Measurements from ENCODE around the gene KRTAP4-8.
"Not testable (repeated sequence)": the region's sequence is repeated elsewhere in the genome, so short reads cannot be mapped to it uniquely, and the experiment has no call there.

Gene KRTAP4-8

GRCh38 chr17:41098042-41098441, at the start of gene KRTAP4-8:
Gene KRTAP4-8 (minus strand): TSS chr17:41098142. CDS start chr17:41098084, 58 bp downstream.
- no peak for DNase-seq (ENCODE audit: low spot score)

DNA sequence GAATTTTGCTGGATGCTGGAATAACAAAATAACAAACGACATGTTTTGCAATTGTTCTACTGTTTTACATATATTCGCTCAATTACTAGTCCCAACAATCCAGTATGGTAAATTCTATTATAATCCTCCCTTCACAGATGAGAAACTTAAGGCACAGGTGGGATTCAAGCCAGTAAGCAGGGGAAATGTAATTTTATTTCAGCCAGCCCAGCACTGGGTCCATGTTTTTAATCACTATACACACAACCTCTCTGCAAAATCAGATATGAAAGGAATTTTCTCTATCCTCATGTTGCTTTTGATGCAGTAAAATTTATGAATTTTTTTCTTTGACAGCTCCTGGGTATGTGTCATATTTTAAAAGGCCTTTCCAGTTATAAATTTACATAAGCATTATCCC, 47.3 kb upstream of the KRTAP4-8 start:
- DNase-seq (ENCODE audit: low spot score), result no peak

GRCh38 chr17:41144846-41145245, 46.9 kb upstream of the KRTAP4-8 start:
- no peak for DNase-seq (ENCODE audit: low spot score)

DNA sequence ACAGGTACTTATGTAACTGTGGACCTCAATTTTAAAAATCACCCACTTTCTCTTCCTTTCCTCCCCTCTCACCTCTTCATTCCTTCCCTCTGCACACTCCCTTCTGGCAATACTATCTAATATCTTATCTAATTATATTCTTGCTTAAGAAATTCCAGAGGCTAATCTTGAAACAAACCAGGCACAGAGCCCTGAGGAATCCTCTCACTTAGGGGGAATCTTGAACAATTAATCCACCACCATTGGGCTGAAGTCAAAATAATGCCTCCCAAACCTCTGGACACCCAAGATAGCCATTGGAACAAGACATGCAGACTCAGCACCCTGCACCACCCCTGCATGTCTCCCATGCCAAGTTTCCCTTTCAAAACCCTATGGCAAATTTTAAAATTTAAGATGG, 43.4 kb upstream of the KRTAP4-8 start:
- no peak for DNase-seq (ENCODE audit: low spot score)

DNA sequence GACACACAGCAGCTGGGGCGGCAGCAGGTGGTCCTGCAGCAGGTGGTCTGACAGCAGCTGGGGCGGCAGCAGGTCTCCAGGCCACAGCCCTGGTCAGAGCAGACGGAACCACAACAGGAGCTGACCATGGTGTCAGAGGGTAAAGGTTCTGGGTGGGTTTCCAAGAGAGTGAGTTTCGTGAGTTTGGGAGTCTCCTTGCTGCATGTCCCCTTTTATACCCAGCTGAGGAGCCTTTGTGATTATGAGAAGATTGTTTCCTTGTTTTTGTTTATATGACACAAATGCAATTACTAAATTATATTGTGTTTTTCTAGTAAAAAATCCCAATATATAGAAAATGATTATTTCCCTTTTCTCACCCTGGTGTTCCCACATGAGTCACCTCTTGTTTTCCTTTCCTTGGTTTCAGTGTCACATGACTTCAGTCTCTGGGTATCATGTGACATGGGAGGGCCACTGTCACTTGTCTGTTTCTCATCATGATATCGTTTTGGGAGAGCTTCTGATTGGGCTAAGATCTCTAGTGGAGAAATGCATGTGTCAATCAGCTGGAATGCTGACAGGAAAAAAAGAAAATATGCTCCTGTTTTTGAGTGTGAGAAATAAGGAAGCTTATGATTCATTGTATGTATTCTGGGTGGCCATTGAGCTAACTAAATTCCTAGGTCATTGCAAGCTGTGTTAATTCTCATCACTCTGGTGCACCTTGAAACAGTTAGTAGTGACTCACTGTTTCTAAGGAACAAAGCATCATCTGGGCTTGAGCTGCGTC, 42.6 kb upstream of the KRTAP4-8 start, which contains the start of gene KRTAP4-6:
TSS of gene KRTAP4-6 (minus strand) at position 185 of the 772 bp plus-strand sequence. CDS start at position 128, 57 bp downstream.
- DNase-seq (ENCODE audit: low spot score), result no peak

- not testable (repeated sequence) for DNase-seq (ENCODE audit: low spot score)
Observed at GRCh38 chr17:41139865-41140264, 41.9 kb upstream of the KRTAP4-8 start.

DNA sequence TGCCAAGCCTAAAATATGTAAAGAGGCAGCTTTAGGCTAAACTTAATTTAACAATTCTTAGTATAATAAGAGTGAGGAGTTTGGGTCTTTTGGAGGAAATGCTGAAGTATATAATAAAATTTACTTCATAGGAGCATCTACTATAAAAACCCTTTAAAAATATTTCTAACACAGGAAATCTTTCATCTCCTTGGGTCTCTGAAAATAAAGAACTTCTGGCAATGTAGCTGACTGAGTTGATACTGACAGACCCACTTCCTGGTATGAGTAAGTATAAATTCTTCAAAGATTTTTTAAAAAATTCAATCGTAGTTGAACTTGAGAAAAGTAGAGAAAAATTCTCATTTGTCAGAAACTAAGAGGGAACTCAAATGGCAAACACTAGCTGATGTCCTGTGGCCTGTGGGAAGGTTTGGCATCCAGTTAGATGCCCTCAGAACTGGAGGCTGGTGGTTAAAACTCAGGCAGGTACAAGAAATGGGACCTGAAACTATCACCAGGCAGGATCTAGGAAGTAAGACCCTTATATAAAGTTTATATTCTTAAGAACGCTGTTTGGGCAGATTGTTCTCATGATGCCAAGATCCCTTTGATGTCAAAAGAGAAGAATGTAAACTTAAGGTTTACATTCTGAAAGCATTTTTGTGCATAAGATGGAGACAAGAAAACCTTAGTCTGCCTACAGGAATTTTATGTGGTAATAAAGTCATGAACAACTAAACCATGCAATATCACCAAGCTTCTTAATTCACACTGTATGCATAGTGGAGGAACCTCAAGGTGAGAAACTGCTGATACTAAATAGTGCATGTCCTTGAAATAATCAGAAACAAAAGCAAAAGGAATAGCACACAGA, 36.2 kb upstream of the KRTAP4-8 start:
- no peak for DNase-seq (ENCODE audit: low spot score)

DNA sequence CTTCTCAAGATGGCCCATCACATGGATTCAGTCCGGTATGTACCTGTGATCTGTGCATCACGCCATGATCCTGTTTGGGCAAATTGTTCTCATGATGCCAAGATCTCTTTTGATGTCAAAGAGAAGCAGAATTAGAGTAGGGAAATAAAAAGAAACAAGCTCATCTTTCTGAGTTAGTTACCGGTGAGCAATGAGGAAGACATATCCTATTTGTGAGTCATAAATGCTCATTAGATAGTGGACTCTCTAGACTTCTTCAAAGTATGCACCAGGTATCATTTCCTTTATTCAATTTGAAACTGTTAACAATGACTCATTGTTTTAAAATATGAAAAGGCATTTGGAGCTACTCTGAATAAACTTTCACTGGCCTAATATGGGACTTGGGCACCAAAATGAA, 34.0 kb upstream of the KRTAP4-8 start:
- DNase-seq (ENCODE audit: low spot score), result no peak

DNA sequence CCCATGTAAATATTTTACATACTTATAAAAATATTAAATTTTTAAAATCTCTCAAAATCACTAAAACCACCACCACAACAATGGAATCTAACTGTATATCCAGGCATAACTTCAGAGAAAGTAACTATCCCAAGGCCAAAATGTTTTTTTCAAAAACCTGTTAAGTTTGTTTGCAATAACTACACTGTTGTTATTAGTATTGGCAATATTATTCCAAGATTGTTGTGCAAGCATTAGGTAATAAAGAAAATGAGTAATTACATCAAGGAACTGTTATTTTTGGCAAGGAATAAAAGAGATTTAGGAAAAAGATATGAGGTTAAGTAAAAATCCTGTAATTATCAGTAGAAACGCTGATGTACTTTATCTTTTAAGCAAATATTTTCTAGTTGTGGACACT, 29.4 kb upstream of the KRTAP4-8 start:
- DNase-seq (ENCODE audit: low spot score), result no peak

GRCh38 chr17:41126412-41126811, 28.5 kb upstream of the KRTAP4-8 start:
- no peak for DNase-seq (ENCODE audit: low spot score)

DNA sequence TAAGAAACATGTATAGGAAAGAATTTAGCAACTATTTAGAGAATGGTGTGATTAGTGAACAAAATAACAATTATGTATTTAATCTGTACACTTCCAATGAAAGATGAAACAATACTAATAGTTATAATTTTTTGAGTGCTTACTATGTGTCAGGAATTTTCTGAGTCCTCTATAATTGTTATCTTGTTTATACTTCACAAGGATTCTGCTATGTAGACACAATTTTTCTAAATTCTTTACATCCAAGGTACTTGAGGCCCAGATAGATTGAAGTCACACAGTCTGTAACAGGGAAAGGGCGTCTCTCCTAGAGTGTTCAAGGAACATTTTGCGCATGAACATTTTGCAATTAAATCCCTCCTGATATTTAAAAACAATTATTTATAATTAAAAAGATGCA, 27.1 kb upstream of the KRTAP4-8 start:
- DNase-seq (ENCODE audit: low spot score), result no peak

- DNase-seq (ENCODE audit: low spot score), result not testable (repeated sequence)
Observed at GRCh38 chr17:41123991-41124371, 26.0 kb upstream of the KRTAP4-8 start, which contains the start of gene KRTAP4-12. Gene KRTAP4-12 (minus strand): TSS chr17:41124182. CDS start chr17:41124122, 60 bp downstream.

GRCh38 chr17:41123292-41123990, 25.5 kb upstream of the KRTAP4-8 start:
- not testable (repeated sequence) for DNase-seq (ENCODE audit: low spot score)

GRCh38 chr17:41121742-41122141, 23.8 kb upstream of the KRTAP4-8 start:
- DNase-seq (ENCODE audit: low spot score), result no peak

DNA sequence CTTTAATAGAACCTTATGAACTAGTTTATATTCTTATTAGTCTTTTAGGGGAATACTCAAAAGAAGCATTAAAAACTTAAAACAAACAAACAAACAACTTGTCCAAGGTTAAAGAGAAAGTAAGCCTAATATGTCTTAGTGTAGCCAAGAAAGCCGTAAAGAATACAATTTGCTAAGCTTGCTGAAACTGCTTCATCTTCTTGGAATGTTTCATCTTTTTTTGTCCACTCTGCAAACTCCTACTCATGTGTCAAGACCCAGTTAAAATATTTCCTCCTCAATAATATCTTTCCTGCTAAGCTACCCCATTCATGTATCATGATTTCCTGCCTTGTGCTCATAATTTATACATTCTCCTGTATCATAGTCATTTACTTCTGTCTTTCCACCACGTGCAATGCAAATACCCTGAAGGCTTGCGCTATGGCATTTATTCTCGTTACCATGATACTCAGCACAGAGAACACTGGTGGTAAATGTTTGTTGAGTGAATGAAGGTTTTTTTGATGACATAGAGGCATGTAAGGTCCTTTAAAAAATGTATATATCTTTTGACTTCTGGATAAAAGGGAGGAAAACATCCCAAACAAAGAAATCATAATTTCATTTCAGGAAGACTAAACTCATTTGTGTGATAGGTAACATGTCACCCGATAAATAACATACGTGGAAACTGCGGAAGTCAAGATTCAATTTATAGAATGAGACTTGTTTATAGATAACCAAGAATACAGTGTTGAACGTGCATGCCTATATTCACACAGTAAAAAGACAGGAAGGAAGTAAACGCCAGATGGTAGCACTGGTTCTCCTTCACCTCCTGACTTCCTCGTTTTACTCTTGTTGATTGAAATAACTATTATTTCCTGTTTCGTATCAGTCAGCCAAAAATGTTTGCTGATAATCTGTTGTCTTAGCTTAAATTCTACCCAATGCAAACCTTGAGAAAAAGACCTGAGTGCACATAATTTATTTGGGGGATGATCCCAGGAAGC, 22.1 kb upstream of the KRTAP4-8 start:
- not testable (repeated sequence) for DNase-seq (ENCODE audit: low spot score)

DNA sequence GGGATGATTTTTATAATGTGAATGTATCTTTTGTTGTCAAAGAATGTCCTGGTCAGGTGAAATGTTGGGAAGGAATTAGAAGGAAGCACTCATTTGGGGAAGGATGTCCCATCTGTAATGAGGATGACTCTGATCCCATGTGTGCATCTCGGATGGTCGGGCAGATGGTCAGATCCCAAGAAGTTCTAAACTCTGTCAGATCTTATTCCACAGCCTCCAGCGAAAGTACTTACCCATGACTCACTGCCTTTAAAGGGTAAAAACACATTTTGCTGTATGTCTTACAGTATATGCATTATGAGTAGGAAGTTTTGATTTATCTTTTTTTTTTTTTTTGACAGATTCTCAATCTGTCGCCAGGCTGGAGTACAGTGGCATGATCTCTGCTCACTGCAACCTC, 20.8 kb upstream of the KRTAP4-8 start:
- no peak for DNase-seq (ENCODE audit: low spot score)

- DNase-seq (ENCODE audit: low spot score), result not testable (repeated sequence)
Observed at GRCh38 chr17:41117846-41118386, 20.0 kb upstream of the KRTAP4-8 start, which contains the start of gene KRTAP4-11. Gene KRTAP4-11 (minus strand): TSS chr17:41118373. CDS start chr17:41118315, 58 bp downstream.

DNA sequence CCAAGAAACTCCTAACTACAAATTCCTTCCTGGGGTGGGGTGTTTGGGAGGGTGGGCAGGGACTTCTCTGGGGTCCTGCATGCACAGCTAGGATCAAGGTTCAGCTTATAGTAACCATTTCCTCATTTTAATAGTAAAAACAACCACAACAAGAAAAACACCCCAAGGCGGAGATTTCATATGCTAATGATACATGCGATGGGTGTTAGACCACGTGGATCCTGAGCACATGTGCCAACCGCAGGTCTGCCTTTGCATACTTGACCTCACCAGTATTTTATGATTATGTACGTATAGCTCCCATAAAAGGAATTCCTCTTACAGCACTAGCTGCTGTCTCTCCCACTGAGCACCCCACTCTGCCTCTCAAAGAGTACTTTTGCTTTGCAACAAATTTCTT, 18.4 kb upstream of the KRTAP4-8 start:
- no peak for DNase-seq (ENCODE audit: low spot score)

GRCh38 chr17:41111151-41111885, 13.4 kb upstream of the KRTAP4-8 start:
- no peak for DNase-seq (ENCODE audit: low spot score)
